ENCODE measurements around the gene NR2F1.

Gene NR2F1

GRCh38 chr5:93600409-93601070, 17.5 kb downstream of the NR2F1 start:
- POLR2A ChIA-PET, result interaction anchor here (1.2 to 8.9 kb wide), 5 partner anchors 12 to 201 kb away, joined by 3 to 151 read pairs (median 8); partner anchors contain the start of gene NR2F1
- TF ChIP-seq CTBP1 (IDR thresholded peaks at IDR 0.05; ENCODE audit: borderline replicate concordance) (peak; percentile 87), LEF1 (IDR thresholded peaks at IDR 0.05; ENCODE audit: borderline replicate concordance) (peak; percentile 50; the same call in 1 of the 2 replicates), ARNT (IDR thresholded peaks at IDR 0.05) (peak; percentile 49), PKNOX1 (IDR thresholded peaks at IDR 0.05) (peak; percentile 94), SP1 (IDR thresholded peaks at IDR 0.05) (no peak), FOXM1 (IDR thresholded peaks at IDR 0.05; ENCODE audit: borderline replicate concordance) (no peak)
- CTCF ChIA-PET, result interaction anchor here (1.4 to 2.2 kb wide), 4 partner anchors 14 to 201 kb away, joined by 3 to 11 read pairs (median 4); no protein-coding TSS in a partner anchor
- DNase-seq (ENCODE audit: extremely low spot score), result peak; percentile 45

GRCh38 chr5:93601071-93601801, 18.2 kb downstream of the NR2F1 start:
- POLR2A ChIA-PET, result interaction anchor here (1.1 to 8.9 kb wide), 5 partner anchors 11 to 200 kb away, joined by 4 to 151 read pairs (median 8); partner anchors contain the start of gene NR2F1
- TF ChIP-seq CTBP1 (IDR thresholded peaks at IDR 0.05; ENCODE audit: borderline replicate concordance) (peak; percentile 45; the same call in 1 of the 2 replicates), ELF4 (IDR thresholded peaks at IDR 0.05) (no peak), PKNOX1 (IDR thresholded peaks at IDR 0.05) (peak; percentile 90)
- CTCF ChIA-PET, result interaction anchor here (0.6 to 2.2 kb wide), 5 partner anchors 15 to 200 kb away, joined by 3 to 11 read pairs (median 5); no protein-coding TSS in a partner anchor
- DNase-seq (ENCODE audit: extremely low spot score), result no peak

GRCh38 chr5:93601802-93602155, 18.8 kb downstream of the NR2F1 start:
- CTCF ChIA-PET, result interaction anchor here (0.6 to 2.2 kb wide), 5 partner anchors 15 to 199 kb away, joined by 3 to 11 read pairs (median 5); no protein-coding TSS in a partner anchor
- TF ChIP-seq FOXM1 (IDR thresholded peaks at IDR 0.05; ENCODE audit: borderline replicate concordance) (no peak), L3MBTL2 (conservative IDR thresholded peaks at IDR 0.05) (no peak), LEF1 (IDR thresholded peaks at IDR 0.05; ENCODE audit: borderline replicate concordance) (no peak), CTBP1 (IDR thresholded peaks at IDR 0.05; ENCODE audit: borderline replicate concordance) (peak; percentile 14; the same call in 1 of the 2 replicates), SUZ12 (IDR thresholded peaks at IDR 0.05) (no peak), ELF4 (IDR thresholded peaks at IDR 0.05) (no peak)
- POLR2A ChIA-PET, result interaction anchor here (1.1 to 8.9 kb wide), 4 partner anchors 15 to 199 kb away, joined by 3 to 151 read pairs (median 6); partner anchors contain the start of gene NR2F1
- no peak for DNase-seq (ENCODE audit: extremely low spot score)

- ChIA-PET CTCF (interaction anchor here (0.7 to 1.4 kb wide), 2 partner anchors 14 to 199 kb away, joined by 3 to 11 read pairs; no protein-coding TSS in a partner anchor), POLR2A (interaction anchor here (1.1 to 8.9 kb wide), 5 partner anchors 16 to 199 kb away, joined by 3 to 151 read pairs (median 5); partner anchors contain the start of gene NR2F1)
- TF ChIP-seq TARDBP (IDR thresholded peaks at IDR 0.05) (no peak), FOXM1 (IDR thresholded peaks at IDR 0.05; ENCODE audit: borderline replicate concordance) (no peak), ARNT (IDR thresholded peaks at IDR 0.05) (peak; percentile 20), L3MBTL2 (conservative IDR thresholded peaks at IDR 0.05) (peak; percentile 42), SP1 (IDR thresholded peaks at IDR 0.05) (no peak), NFRKB (IDR thresholded peaks at IDR 0.05) (no peak), PKNOX1 (IDR thresholded peaks at IDR 0.05) (peak; percentile 58; the same call in 1 of the 2 replicates)
- peak; percentile 31 for DNase-seq (ENCODE audit: extremely low spot score)
Observed at GRCh38 chr5:93602241-93603077, 19.4 kb downstream of the NR2F1 start.

GRCh38 chr5:93603078-93603792, 20.2 kb downstream of the NR2F1 start:
- no peak for DNase-seq (ENCODE audit: extremely low spot score)
- ChIA-PET POLR2A (interaction anchor here (1.1 to 8.9 kb wide), 3 partner anchors 16 to 17 kb away, joined by 3 to 151 read pairs (median 5); partner anchors contain the start of gene NR2F1), CTCF (interaction anchor here (0.7 kb wide), 1 partner anchor 13 kb away, joined by 3 read pairs; no protein-coding TSS in a partner anchor)
- no peak for TF ChIP-seq ZNF384 (IDR thresholded peaks at IDR 0.05)
- TF ChIP-seq FOXA1 (IDR thresholded peaks at IDR 0.05), result no peak
- TF ChIP-seq PKNOX1 (IDR thresholded peaks at IDR 0.05), result no peak
- TF ChIP-seq HDGF (IDR thresholded peaks at IDR 0.05; ENCODE audit: borderline replicate concordance), result no peak
- TF ChIP-seq ELF4 (IDR thresholded peaks at IDR 0.05), result no peak
- no peak for TF ChIP-seq SP1 (IDR thresholded peaks at IDR 0.05)
- TF ChIP-seq L3MBTL2 (conservative IDR thresholded peaks at IDR 0.05), result no peak
- TF ChIP-seq TARDBP (IDR thresholded peaks at IDR 0.05), result no peak
